Stimulated activated CD8-positive, alpha-beta memory T cell treated with anti-CD3 and anti-CD28 coated beads, Interleukin-2, amount 100 ng/mL, for 1 hour (primary cell): ENCODE results near the gene ZNF629.

Experiments used
- DNase-seq, 2 donors: peaks; one replicate each; pipeline ENCODE4 v3.0.0-alpha.2; 2020; ENCODE audit warnings: low read depth in 2 of 2

ZNF629 gene

GRCh38 chr16:30748634-30749445, 38.2 kb downstream of the ZNF629 start:
- DNase-seq: no peak

GRCh38 chr16:30747799-30748633, 39.0 kb downstream of the ZNF629 start, which contains the start of gene PHKG2:
PHKG2 (plus strand) TSS chr16:30748425; CDS start chr16:30748821, 396 bp downstream.
- peak; percentile 88 to 89 for DNase-seq

GRCh38 chr16:30747331-30747730, 39.7 kb downstream of the ZNF629 start:
- no peak for DNase-seq

GRCh38 chr16:30746638-30747175, 40.3 kb downstream of the ZNF629 start:
- DNase-seq: no peak

- DNase-seq: no peak
Observed at GRCh38 chr16:30745082-30745481, 41.9 kb downstream of the ZNF629 start.

GRCh38 chr16:30744183-30744582, 42.8 kb downstream of the ZNF629 start:
- no peak for DNase-seq

- DNase-seq: no peak
Observed at GRCh38 chr16:30743716-30744115, 43.3 kb downstream of the ZNF629 start.

- DNase-seq: no peak
Observed at GRCh38 chr16:30741461-30741914, 45.5 kb downstream of the ZNF629 start.

GRCh38 chr16:30740364-30741251, 46.4 kb downstream of the ZNF629 start:
- DNase-seq: no peak

- DNase-seq: no peak
Observed at GRCh38 chr16:30738984-30739951, 47.7 kb downstream of the ZNF629 start.

GRCh38 chr16:30737794-30738648, 49.0 kb downstream of the ZNF629 start:
- DNase-seq: no peak

GRCh38 chr16:30736995-30737793, 49.8 kb downstream of the ZNF629 start:
- no peak for DNase-seq

- no peak for DNase-seq
Observed at GRCh38 chr16:30731411-30731810, 55.6 kb downstream of the ZNF629 start.

GRCh38 chr16:30728899-30729672, 57.9 kb downstream of the ZNF629 start:
- no peak for DNase-seq
